Fibroblast of skin of right quadriceps (primary cell): ENCODE data around the gene CDK14.

Experiments used
- DNase-seq: peaks from one replicate; pipeline ENCODE4 v3.0.0-alpha.2; 2013

The CDK14 gene

DNA sequence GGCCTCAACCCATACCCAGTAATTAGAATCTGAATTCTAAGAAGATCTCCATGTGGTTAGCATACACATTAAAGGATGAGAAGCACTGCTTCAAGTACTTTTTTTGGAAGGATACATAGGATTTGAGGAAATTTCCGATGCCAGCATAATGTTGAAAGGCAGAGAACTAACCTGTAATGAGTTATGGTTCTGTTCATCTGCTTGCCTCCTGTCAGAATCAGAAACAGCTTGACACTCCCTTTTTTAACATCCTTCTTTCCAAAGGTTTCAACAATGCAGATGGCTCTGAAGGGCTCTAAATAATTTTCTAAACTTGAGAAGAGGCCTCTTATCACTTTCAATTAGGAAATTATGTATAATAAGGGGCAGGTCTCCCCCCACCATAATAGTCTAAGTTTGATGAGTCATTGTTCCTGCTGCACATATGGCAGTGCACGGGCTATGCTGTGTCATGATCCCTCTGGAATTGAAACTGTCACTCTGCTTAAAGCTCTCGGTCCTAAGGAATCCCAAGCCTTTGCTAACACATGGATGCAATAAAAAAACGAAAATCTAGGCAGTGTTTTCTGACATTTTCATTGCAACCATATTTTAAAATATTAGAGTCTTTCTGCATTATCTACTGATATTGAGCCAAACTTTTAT lies 376.9 kb downstream of the CDK14 start:
- peak; percentile 75 for DNase-seq

DNA sequence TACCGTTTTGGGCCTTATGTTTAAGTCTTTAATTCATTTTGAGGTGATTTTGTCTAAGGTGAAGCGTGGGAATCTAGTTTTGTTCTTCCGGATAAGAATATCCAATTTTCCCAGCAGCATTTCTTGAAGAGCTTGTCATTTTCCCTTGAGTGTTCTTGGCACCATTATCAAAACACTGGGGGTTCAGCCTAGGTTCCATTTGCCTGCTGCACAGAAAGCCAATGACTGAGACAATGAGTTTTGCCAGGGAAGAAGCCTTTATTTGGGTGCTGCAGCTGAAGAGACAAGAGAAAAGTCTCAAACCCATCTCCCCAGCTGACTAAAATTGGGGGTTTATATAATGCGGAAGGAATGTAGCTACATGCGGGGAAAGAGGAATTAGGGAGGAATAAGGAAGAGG lies 380.9 kb downstream of the CDK14 start:
- DNase-seq = no peak

DNA sequence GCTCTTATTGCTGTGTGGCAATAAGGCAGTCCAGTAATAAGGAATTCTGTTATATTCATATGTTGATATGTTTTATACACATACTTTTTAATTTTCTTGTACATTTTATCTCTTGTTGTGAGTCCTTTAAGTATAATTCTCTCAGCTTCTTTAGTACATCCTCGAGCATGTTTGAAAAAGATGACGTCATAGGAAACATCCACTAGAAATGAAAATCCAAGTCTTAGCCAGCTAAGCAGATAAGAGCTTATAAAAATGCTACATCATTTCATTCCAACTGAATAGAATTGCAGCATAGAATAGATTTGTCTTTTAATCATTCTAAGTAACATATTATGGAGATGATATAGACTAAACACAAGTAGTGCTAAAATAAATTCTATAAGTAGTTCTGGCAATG lies 384.4 kb downstream of the CDK14 start:
- DNase-seq = no peak

- no peak for DNase-seq
Measured at GRCh38 chr7:90982228-90982627, 386.1 kb downstream of the CDK14 start.

GRCh38 chr7:90984692-90985091 lies 388.6 kb downstream of the CDK14 start:
- no peak for DNase-seq

DNA sequence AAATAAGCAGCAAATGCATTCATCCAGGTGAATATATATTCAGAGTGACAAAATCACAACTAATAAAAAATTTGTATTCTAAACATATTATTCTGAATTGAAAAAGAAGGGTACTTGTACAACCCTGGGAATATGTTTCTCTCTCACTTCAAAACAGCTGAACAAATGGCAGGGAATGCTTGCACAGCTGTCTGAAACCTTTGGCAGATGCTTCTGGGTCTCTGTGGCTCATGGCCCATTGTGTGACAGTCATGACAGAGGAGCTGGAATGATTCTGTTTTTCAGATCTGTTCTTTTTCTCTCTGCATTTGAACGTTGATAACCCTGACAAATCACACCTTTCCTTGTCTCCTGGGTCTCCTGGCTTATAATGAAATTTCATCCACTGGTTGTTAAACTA lies 392.4 kb downstream of the CDK14 start:
- no peak for DNase-seq

GRCh38 chr7:90988996-90989765 lies 393.1 kb downstream of the CDK14 start:
- no peak for DNase-seq

DNA sequence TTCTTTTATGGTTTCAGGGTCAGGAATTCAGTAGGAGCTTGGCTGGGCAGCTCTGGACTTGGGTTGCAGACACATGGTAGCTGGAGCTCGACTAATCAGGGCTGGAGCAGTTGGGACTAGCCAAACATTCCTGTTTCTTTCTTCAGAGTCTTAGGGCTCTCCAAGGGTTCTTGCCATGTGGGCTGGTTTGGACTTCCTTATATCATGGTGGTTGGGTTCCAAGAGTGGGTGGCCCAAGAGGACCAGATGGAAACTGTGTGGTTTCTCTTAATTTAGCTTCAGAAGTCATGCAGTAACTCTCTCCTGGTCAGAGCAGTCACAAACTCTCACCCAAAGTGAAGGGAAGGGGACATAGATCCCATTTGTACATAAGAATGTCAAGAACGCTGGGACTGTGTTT lies 398.0 kb downstream of the CDK14 start:
- DNase-seq = no peak

- DNase-seq = no peak
Measured at GRCh38 chr7:90994601-90995000, 398.5 kb downstream of the CDK14 start.

DNA sequence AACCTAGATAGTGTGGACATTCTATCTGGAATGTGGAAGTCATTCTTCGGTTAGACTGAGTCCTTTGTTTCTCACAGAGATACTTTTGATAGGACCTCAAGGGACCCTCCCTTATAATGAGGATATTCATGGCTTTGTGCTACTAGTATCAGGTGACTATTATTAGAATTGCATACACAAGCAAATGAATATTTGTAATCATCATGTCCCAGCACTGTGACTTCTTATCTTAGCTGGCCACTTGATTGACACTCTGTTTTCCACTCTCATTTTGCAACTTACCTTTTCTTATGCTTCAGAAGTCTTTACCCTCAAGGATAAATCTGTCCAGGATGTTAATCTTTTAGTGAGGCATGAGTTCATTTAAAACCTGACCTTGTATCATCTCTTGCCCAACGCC lies 399.9 kb downstream of the CDK14 start:
- DNase-seq = no peak

DNA sequence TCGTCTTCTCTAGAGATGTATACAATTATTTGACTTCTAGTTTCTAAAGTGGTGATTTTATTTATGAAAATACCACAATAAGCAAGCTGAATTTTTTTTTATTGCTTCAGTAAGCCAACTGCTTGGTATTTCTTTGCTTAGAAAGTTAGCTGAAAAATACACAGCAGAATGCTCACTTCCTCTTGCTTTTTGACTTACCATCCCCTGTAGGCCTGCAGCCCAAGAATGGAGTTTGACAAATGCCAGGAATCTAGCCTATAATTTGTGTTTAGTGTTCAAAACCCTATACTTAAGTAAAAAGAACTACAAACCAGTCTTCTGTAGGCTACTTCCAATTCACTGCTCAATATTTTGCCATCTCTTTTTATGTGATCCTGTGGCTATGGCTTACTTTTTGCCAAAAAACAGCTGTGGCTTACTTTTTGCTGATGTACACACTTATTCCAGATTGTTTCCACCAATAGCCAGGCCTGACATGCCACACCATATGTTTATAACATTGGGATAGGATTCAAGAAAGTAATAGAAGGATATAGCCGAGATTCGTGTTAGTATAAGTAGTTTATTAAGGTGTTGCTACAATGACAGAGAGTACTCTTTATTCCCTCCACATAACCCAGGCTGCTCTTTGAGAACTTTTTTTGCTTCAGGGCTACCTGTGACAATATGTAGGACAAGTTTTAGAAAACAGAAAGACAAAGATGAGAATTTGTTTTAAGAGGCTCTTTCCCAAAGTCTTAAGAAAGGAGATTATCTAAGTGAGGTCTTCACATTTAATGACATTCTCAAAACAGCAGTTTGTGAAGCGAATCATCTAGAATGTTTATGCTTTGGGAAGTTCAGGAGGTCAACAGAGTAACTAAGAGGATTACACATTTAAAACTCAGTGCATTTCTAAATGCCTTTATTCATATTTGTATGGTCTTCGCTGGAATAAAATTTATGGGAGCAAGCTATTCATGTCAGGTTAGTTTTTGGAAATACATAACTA lies 404.2 kb downstream of the CDK14 start:
- DNase-seq = peak; percentile 78

GRCh38 chr7:91005024-91005423 lies 408.9 kb downstream of the CDK14 start:
- DNase-seq = no peak

DNA sequence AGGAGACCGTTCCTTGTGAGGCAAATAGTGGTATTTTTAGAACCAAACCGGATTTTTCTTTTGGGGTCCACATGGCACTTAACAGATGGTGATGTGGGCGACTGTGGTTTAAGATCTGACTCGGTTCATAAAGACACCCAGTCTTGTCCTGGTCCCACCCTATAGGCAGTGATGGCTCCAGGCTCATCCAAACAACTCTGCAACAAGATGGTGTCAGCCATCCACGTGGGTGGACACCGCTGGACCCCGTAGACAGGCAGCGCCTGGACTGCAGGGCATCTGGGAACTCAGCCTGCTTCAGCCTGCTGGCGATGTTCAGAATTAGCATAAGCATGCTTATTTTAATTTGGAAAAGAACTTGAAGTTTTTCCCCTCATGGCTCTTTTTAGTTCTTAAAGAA lies 409.7 kb downstream of the CDK14 start:
- no peak for DNase-seq

DNA sequence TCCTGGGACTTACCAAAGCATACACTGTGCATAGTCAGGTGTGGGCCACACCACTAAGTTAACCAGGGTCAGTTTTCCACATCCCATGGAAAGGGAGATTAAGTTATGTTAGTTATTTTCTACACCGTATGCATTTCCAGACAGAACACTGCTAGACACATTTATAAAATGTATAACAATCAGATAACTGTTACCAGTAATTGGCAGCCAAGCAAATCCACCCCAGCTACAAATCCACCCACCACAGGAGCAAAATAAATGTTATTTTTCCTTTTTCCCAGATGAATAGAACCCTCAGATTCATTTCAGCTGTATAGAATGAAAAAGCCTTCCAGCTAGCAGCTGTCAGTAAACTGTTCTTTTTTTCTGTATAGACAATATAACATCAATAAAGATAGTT lies 411.2 kb downstream of the CDK14 start:
- DNase-seq = no peak

DNA sequence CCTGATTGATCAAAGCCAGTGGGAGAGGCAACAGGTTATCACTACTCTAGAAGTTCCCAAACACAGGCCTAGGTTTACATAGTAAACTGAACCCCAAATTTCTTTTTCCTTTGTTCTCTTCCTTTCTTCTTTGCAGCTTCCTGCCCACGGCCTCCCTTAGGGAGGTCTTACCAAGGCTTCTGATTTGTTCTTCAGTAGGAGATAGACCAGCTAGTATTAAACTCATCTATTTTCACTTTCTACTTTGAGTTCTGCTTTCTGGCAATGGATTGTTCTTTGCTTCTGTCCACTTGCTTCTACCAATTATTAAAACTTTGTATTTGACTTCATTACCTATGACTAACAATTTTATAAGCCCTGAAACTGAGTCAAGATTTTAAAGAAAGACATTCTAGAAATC lies 417.0 kb downstream of the CDK14 start:
- DNase-seq = no peak

GRCh38 chr7:91019686-91020385 lies 423.7 kb downstream of the CDK14 start:
- DNase-seq = no peak

DNA sequence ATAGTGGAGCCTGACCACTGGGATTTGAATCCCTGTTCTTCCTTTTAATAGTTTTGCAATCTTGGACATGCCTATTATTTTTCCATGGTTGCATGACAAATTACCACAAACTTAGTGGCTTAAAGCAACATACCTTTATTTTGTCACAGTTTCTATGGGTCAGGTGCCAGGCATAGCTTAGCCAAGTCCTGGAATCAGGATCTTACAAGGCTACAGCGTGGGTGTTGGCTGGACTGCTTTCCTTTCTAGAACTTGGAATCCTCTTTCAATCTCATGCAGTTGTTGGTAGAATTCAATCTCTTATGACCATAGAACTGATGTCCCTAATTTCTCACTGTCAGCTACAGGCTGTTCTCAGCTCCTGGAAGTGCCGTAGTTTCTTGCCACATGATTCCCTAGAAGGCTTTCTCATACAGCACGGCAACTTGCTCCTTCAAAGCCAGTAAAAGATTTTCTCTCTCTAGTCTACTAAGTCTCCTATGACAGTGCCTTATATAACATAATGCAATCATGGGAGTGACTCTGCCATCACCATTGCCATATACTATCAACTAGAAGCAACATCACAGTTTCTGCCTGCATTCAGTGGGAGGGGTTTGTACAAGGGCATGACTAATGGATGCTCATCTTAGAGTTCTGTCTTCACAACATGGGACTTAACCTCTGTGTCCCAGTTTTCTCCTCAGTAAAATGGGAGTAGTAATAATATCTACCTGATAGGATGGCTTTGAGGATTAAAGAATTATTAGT lies 424.7 kb downstream of the CDK14 start:
- no peak for DNase-seq

- no peak for DNase-seq
Measured at GRCh38 chr7:91021956-91022355, 425.8 kb downstream of the CDK14 start.

DNA sequence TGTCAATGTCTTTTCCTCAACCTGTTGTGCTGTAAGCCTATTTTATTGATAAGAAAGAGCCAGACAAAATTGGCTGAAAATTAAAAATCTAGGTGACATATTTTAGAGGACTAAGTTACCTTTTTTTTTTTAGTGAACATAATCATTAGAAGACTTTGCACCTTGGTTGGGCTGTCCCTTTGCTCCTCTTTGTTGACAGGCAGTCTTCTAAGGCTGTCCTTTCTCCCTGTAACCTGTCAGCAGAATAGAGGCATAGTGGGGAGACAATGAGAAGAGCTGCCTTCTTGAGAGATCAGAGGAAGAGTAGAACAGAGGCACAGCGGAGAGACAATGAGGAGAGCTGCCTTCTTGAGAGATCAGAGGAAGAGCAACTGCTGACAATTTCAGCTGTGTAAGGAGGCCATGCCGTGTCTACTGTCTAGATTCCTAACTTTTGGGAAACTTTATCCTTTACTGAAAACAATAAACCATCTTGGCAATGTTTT lies 429.8 kb downstream of the CDK14 start:
- no peak for DNase-seq

DNA sequence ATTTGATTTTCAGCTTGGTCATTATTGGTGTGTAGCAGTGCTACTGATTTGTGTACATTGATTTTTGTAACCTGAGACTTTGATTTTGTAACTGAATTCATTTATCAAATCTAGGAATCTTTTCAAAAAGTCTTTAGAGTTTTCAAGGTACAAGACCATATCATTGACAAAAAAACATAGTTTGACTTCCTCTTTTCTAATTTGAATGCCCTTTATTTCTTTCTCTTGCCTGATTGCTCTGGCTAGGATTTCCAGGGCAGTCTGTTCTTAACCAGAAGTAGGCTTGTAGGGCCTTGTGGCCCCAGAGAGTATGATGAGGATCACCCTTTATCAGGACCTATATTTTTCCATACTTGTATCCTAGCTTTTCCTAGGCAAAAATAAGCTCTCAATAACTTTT lies 433.6 kb downstream of the CDK14 start:
- DNase-seq = no peak

DNA sequence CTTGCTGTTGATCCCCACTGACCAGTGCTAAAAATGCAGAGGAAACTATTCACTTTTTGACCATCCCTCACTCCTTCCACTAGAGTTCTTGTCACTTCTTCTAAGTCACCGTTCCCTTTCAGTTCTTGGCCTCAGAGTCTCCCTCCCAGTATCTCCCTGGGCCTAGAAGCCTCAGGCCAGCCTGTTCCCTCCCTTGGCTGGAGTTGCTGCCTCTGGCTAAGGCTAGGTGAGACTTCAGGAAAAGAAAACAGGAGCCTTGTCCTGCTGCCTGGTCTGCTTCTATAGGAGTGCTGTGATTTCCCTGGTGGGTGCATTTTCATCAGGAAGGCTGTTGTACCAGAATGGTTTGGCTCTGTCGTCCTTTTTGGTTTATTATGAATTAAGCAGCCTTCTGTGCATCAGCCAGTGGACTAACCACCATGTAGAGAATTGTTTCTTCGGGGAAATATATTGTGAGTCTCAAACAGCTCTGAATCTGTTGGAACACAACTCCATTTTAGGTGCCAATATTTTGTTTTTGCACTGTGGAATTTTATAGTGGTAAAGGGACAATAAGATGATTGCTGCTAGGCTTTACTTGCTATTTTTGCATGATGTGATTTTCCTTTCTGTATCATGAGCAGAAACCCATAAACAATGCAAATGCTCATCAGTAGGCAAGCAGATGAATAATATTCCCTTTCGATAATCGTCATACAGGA lies 434.7 kb downstream of the CDK14 start:
- DNase-seq = no peak
